ENCODE results near the gene B9D1. TPM values are rescaled to one million over a fixed set of nuclear protein-coding genes. Genes with fewer than 3 reads are reported as not detected.

Gene B9D1
- total RNA-seq, 6 experiments from 2014 or later = 18.0 to 28.9 (median 24.5) TPM

- no peak for TF ChIP-seq CTCF (IDR thresholded peaks at IDR 0.05)
- no peaks in the 10 kb centered on the region for H3K9me3 Mint-ChIP-seq
- peaks cover 24% of the 10 kb centered on the region for H3K4me1 Mint-ChIP-seq (ENCODE audit: low read depth)
- H3K36me3 Mint-ChIP-seq (ENCODE audit: low read depth) = peaks cover 5% of the 10 kb centered on the region; the same call in 1 of the 2 replicates
- no peak overlapping the region for H3K4me3 Mint-ChIP-seq
- no peak overlapping the region for H3K27ac Mint-ChIP-seq
- H3K27me3 Mint-ChIP-seq (ENCODE audit: insufficient read depth) = no peaks in the 10 kb centered on the region
- no peak for DNase-seq
These were observed 61.1 kb downstream of the B9D1 start for GRCh38 chr17:19301274-19301951.

GRCh38 chr17:19299866-19300265, 62.7 kb downstream of the B9D1 start:
- no peak overlapping the region for H3K27ac Mint-ChIP-seq
- H3K36me3 Mint-ChIP-seq (ENCODE audit: low read depth) = peaks cover 5% of the 10 kb centered on the region; the same call in 1 of the 2 replicates
- H3K9me3 Mint-ChIP-seq = no peaks in the 10 kb centered on the region
- no peaks in the 10 kb centered on the region for H3K27me3 Mint-ChIP-seq (ENCODE audit: insufficient read depth)
- no peak for DNase-seq
- TF ChIP-seq CTCF (IDR thresholded peaks at IDR 0.05) = no peak
- H3K4me1 Mint-ChIP-seq (ENCODE audit: low read depth) = peaks cover 12% of the 10 kb centered on the region
- no peak overlapping the region for H3K4me3 Mint-ChIP-seq

GRCh38 chr17:19299214-19299747, 63.2 kb downstream of the B9D1 start:
- Mint-ChIP-seq H3K9me3 (no peaks in the 10 kb centered on the region), H3K36me3 (ENCODE audit: low read depth) (peaks cover 5% of the 10 kb centered on the region; the same call in 1 of the 2 replicates), H3K4me3 (no peak overlapping the region), H3K4me1 (ENCODE audit: low read depth) (peaks cover 11% of the 10 kb centered on the region), H3K27ac (no peak overlapping the region), H3K27me3 (ENCODE audit: insufficient read depth) (no peaks in the 10 kb centered on the region)
- no peak for DNase-seq
- TF ChIP-seq CTCF (IDR thresholded peaks at IDR 0.05) = no peak

GRCh38 chr17:19298569-19299213, 63.8 kb downstream of the B9D1 start:
- Mint-ChIP-seq H3K9me3 (no peaks in the 10 kb centered on the region), H3K27ac (no peak overlapping the region), H3K36me3 (ENCODE audit: low read depth) (no peaks in the 10 kb centered on the region), H3K27me3 (ENCODE audit: insufficient read depth) (no peaks in the 10 kb centered on the region), H3K4me1 (ENCODE audit: low read depth) (peaks cover 5% of the 10 kb centered on the region), H3K4me3 (no peak overlapping the region)
- TF ChIP-seq CTCF (IDR thresholded peaks at IDR 0.05) = no peak
- DNase-seq = no peak

- no peak for DNase-seq
- no peaks in the 10 kb centered on the region for H3K9me3 Mint-ChIP-seq
- H3K4me1 Mint-ChIP-seq (ENCODE audit: low read depth) = no peaks in the 10 kb centered on the region
- no peak for TF ChIP-seq CTCF (IDR thresholded peaks at IDR 0.05)
- H3K27me3 Mint-ChIP-seq (ENCODE audit: insufficient read depth) = no peaks in the 10 kb centered on the region
- no peak overlapping the region for H3K4me3 Mint-ChIP-seq
- no peak overlapping the region; the same call in 1 of the 2 replicates for H3K27ac Mint-ChIP-seq
- no peaks in the 10 kb centered on the region for H3K36me3 Mint-ChIP-seq (ENCODE audit: low read depth)
These were observed 65.4 kb downstream of the B9D1 start for GRCh38 chr17:19296786-19297778.

Measured in HFFc6 (cell line).